Spleen (tissue), 11 donors: ENCODE measurements around the gene SRSF6. TPM values are rescaled to one million over a fixed set of nuclear protein-coding genes. Genes with fewer than 3 reads are reported as not detected.

Experiments
- DNase-seq: peaks from one replicate; pipeline ENCODE4 v3.0.0-alpha.2; 2020
- H3K27ac ChIP-seq, 8 donors: fragments of 200-600 bp; sonication (generic) in 7 of 8; 1 replicate in 4 of 8; 2 replicates in 4 of 8; pipeline versions ENCODE4 v1.5.0 to v1.8.0; 2016 to 2021; ENCODE audit warnings: inconsistent platforms in 4 of 8, mild to moderate bottlenecking in 4 of 8, moderate library complexity in 1 of 8
- H3K27me3 ChIP-seq, 7 donors: fragments of 200-600 bp; sonication (generic) in 6 of 7; replicated peaks in 1 of 7; 1 replicate in 4 of 7; 2 replicates in 3 of 7; pipeline versions ENCODE4 v1.5.0 to v1.8.0; 2016 to 2021; ENCODE audit warnings: inconsistent platforms in 3 of 7, mild to moderate bottlenecking in 1 of 7
- H3K36me3 ChIP-seq, 6 donors: fragments of 200-600 bp; sonication (generic) in 5 of 6; 1 replicate in 4 of 6; 2 replicates in 2 of 6; pipeline versions ENCODE4 v1.5.0 to v1.8.0; 2016 to 2021; ENCODE audit warnings: inconsistent platforms in 2 of 6
- H3K4me1 ChIP-seq, 6 donors: fragments of 200-600 bp; sonication (generic) in 5 of 6; 1 replicate in 3 of 6; 2 replicates in 3 of 6; pipeline versions ENCODE4 v1.5.0 to v1.8.0; 2016 to 2021; ENCODE audit warnings: inconsistent platforms in 3 of 6
- H3K4me3 ChIP-seq, 8 donors: fragments of 200-600 bp; sonication (generic) in 7 of 8; 1 replicate in 4 of 8; 2 replicates in 4 of 8; pipeline versions ENCODE4 v1.5.0 to v1.8.0; 2016 to 2021; ENCODE audit warnings: inconsistent platforms in 4 of 8, mild to moderate bottlenecking in 4 of 8, moderate library complexity in 2 of 8
- H3K9me3 ChIP-seq, 8 donors: fragments of 200-600 bp; sonication (generic) in 7 of 8; 1 replicate in 4 of 8; 2 replicates in 4 of 8; pipeline versions ENCODE4 v1.5.0 to v1.8.0; 2016 to 2021; ENCODE audit warnings: inconsistent platforms in 4 of 8
- POLR2A ChIP-seq, 3 donors: fragments of 450-650 bp; IDR thresholded peaks; one replicate each; pipeline ENCODE4 v1.5.1; 2017; ENCODE audit warnings: antibody characterized with exemption in 3 of 3, mild to moderate bottlenecking in 1 of 3
- POLR2AphosphoS5 ChIP-seq, 3 donors: sonication (generic); formaldehyde crosslinking; IDR thresholded peaks; one replicate each; pipeline ENCODE4 v1.5.1; 2017; ENCODE audit warnings: antibody characterized with exemption in 3 of 3
- WGBS, 5 donors: extraction: QIAGEN DNeasy Blood & Tissue Kit in 3 of 5; methylation state at CpG; one replicate each; pipeline versions ENCODE4 v1.1.5 to v1.1.7; 2013 to 2018; 5-methylcytosine and 5-hydroxymethylcytosine counted together
- intact Hi-C: fragments of 100-400 bp; cut with DNase I; formaldehyde crosslinking; loops from one replicate; pipeline ENCODE4 v1.15.0; 2023; ENCODE audit warnings: low total_unique reads
- polyA plus RNA-seq, 3 donors: library from polyadenylated mRNA; stranded (reverse); fragments of 200-250 nt; gene quantifications; one replicate each; pipeline ENCODE4 v1.2.1, GENCODE V29; 2013
- total RNA-seq, 7 donors: library from RNA; depleted of rRNA in 3 of 7; stranded (reverse); fragments of >200 nt in 3 of 7; fragmentation: NEBNext Ultra II Directional in 4 of 7; extraction: Animal tissue kit (Norgen Biotek cat#: 25700) in 4 of 7; gene quantifications; one replicate each; pipeline versions ENCODE4 v1.1.0 to v1.2.1, GENCODE V29; 2016 to 2021
- TF ChIP-seq, protein P1 (sequence below), 11 experiments: fragments of 200-600 bp in 7 of 11; fragments of 450-650 bp in 4 of 11; sonication (generic) in 4 of 11; IDR thresholded peaks in 8 of 11; conservative IDR thresholded peaks in 3 of 11; 1 replicate in 7 of 11; 2 replicates in 4 of 11; pipeline versions ENCODE4 v1.4.0 to v1.8.0; 2016 to 2021; ENCODE audit warnings: antibody characterized with exemption in 11 of 11, inconsistent platforms in 4 of 11, mild to moderate bottlenecking in 1 of 11
- donor health status: healthy with polysubstance abuse.
- donor health status: DM: no; HTN: no; CAD: no; lungs with moderate emphysema.
- donor health status: DM: no; HTN: no; CAD: no.
- donor health status: Bipolar disorder and iron deficiency.
- donor health status: healthy.
- donor health status: DM: no; HTN: no; CAD: no.
- donor health status: DM: yes; HTN: yes; CAD: no.

Gene SRSF6
- total and polyA plus RNA-seq, 10 donors: 68.7 to 161 (median 98.6) TPM

DNA sequence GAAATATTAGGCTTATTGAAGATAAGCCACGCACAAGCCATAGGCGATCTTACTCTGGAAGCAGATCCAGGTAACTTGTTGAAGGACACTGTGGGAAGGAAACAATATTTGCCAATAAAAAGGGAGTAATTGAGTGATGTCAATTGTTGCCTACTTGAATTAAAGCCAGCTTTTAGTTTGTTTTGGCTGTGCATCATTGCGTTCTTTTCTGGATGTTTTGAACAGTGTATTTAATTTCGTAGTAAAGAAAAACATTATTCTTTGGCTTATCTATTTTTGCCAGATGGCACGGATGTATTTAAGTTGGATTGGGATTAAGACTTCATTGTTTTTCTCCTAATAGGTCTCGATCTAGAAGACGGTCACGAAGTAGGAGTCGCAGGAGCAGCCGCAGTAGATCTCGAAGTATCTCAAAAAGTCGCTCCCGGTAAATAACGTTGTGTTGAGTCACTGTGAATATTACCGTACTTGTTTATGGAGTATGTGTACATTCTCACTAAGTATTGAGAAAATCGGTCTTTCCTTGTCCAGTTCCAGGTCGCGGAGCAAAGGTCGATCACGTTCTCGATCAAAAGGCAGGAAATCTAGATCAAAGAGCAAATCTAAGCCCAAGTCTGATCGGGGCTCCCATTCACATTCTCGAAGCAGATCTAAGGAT lies 2.6 kb downstream of the SRSF6 start:
- WGBS, 5 donors: 93 to 95% (median 94%) methylated on average over 23 of the region's 23 CpGs
- Histone ChIP-seq H3K4me3 (no peak overlapping the region), H3K27me3 (no peaks in the 10 kb centered on the region), H3K9me3 (no peaks in the 10 kb centered on the region), H3K36me3 (peaks cover 7 to 65% (median 59%) of the 10 kb centered on the region in 6 donors), H3K4me1 (peaks cover 16 to 67% (median 39%) of the 10 kb centered on the region in 6 donors), H3K27ac (no peak overlapping the region)
- intact Hi-C loops: no loop called here
- TF ChIP-seq, protein P1, sequence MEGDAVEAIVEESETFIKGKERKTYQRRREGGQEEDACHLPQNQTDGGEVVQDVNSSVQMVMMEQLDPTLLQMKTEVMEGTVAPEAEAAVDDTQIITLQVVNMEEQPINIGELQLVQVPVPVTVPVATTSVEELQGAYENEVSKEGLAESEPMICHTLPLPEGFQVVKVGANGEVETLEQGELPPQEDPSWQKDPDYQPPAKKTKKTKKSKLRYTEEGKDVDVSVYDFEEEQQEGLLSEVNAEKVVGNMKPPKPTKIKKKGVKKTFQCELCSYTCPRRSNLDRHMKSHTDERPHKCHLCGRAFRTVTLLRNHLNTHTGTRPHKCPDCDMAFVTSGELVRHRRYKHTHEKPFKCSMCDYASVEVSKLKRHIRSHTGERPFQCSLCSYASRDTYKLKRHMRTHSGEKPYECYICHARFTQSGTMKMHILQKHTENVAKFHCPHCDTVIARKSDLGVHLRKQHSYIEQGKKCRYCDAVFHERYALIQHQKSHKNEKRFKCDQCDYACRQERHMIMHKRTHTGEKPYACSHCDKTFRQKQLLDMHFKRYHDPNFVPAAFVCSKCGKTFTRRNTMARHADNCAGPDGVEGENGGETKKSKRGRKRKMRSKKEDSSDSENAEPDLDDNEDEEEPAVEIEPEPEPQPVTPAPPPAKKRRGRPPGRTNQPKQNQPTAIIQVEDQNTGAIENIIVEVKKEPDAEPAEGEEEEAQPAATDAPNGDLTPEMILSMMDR (IDR thresholded peaks at IDR 0.05 in 8 of 11, conservative IDR thresholded peaks at IDR 0.05 in 3 of 11): no peak
- TF ChIP-seq POLR2A (IDR thresholded peaks at IDR 0.05) (no peak), POLR2AphosphoS5 (IDR thresholded peaks at IDR 0.05) (no peak)
- DNase-seq: no peak

DNA sequence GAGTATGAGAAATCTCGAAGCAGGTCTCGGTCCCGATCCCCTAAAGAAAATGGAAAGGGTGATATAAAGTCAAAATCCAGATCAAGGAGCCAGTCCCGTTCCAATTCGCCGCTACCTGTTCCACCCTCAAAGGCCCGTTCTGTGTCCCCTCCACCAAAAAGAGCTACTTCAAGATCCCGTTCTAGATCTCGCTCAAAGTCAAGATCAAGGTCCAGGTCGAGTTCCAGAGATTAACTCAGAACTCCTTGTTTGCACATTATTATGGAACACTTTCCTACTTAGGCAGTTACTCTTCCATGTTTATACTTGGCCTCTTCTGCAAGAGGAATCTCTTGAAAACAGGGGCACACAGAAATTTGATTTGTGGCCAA lies 3.1 kb downstream of the SRSF6 start:
- H3K4me3 ChIP-seq: no peak overlapping the region
- peaks cover 16 to 67% (median 39%) of the 10 kb centered on the region in 6 donors for H3K4me1 ChIP-seq
- peaks cover 7 to 70% (median 64%) of the 10 kb centered on the region in 6 donors for H3K36me3 ChIP-seq
- H3K27me3 ChIP-seq: no peaks in the 10 kb centered on the region
- H3K9me3 ChIP-seq: no peaks in the 10 kb centered on the region
- TF ChIP-seq, protein P1 (IDR thresholded peaks at IDR 0.05 in 8 of 11, conservative IDR thresholded peaks at IDR 0.05 in 3 of 11): no peak
- TF ChIP-seq POLR2AphosphoS5 (IDR thresholded peaks at IDR 0.05) (no peak), POLR2A (IDR thresholded peaks at IDR 0.05) (no peak)
- H3K27ac ChIP-seq: no peak overlapping the region
- intact Hi-C loops: no loop called here
- DNase-seq: no peak
- WGBS, 5 donors: 91 to 94% (median 92%) methylated on average over 10 of the region's 10 CpGs

DNA sequence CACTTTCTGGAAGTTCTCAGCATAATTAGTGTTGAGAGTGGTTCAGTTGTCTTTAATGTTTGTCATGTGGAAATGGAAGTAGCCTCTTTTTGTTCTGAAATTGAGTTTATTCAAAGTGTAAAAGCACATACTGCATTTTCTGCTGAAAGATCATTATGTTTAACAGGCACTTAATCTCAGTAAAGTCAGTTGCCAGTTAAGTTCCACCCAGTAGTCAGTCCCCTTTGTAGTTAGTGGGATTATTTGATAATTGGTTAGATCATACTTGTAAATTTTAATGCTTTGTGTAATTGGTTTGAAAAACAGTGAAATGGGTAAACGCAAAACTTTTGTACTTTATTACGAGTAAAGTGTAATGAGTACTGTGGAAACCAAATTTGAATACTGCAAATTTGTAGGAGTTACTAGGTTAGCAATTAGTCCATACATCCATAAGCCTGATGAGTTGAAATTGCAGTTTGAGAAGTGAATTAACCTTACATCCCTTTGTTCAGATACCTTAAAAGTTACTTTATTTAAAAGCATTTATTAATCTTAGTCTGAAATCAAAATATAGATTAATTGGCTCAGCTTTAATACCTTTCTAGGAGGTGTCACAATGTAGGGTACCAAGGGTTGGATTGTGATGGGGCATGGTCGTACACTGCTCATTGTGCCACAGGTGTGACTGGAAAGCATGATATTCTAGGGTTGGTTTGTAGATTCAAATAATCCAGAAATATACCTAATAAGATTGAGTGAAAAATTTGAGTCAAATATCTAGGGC lies 4.4 kb downstream of the SRSF6 start:
- Histone ChIP-seq H3K36me3 (peaks cover 7 to 83% (median 73%) of the 10 kb centered on the region in 6 donors), H3K4me1 (peaks cover 16 to 62% (median 31%) of the 10 kb centered on the region in 6 donors), H3K4me3 (no peak overlapping the region), H3K9me3 (no peaks in the 10 kb centered on the region), H3K27ac (no peak overlapping the region), H3K27me3 (no peaks in the 10 kb centered on the region)
- WGBS, 5 donors: 92 to 97% (median 93%) methylated on average over 3 of the region's 3 CpGs
- intact Hi-C loops: no loop called here
- no peak for DNase-seq
- TF ChIP-seq, protein P1 (IDR thresholded peaks at IDR 0.05 in 8 of 11, conservative IDR thresholded peaks at IDR 0.05 in 3 of 11): no peak
- no peak for TF ChIP-seq POLR2A (IDR thresholded peaks at IDR 0.05)
- no peak for TF ChIP-seq POLR2AphosphoS5 (IDR thresholded peaks at IDR 0.05)
